ENCODE measurements around the gene PFN1.
A peak's percentile ranks its signal among the peaks of the same experiment; 100 is the strongest.

Gene PFN1

GRCh38 chr17:4948166-4948930 lies at the start of gene PFN1:
PFN1 (minus strand) TSS chr17:4948530; CDS start chr17:4948394, 136 bp downstream.
- DNase-seq, result peak; percentile 25 to 49

GRCh38 chr17:4997302-4998026 lies 49.1 kb upstream of the PFN1 start, which contains the start of the genes INCA1 and KIF1C:
INCA1 (minus strand) TSS chr17:4997522; CDS start chr17:4994437, 3,085 bp downstream.
KIF1C (plus strand) TSS chr17:4997950; CDS start chr17:5000247, 2,297 bp downstream.
- DNase-seq, result peak; percentile 41 to 64

DNA sequence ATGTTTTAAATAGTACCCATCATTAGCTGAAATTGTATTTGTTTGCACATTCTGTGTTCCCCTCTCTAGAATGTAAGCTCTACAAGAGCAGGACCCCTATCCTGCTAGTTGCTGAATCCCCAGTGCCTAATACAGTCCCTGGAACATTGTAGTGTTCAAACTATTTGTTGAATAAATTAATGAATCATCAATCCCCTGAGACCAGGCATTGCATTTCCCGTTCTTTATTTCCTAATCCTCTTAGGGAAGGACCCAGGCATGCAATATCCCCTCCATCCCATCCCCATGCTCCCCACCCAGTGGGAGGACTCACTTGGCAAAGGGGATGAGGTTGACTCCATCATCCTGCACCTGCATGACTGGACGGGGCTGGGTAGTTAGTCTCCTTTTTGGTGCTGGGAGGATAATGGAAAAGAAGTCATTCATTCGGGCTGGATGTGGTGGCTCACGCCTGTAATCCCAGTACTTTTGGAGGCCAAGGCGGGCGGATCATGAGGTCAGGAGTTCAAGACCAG lies 45.8 kb upstream of the PFN1 start:
- DNase-seq, result no peak

DNA sequence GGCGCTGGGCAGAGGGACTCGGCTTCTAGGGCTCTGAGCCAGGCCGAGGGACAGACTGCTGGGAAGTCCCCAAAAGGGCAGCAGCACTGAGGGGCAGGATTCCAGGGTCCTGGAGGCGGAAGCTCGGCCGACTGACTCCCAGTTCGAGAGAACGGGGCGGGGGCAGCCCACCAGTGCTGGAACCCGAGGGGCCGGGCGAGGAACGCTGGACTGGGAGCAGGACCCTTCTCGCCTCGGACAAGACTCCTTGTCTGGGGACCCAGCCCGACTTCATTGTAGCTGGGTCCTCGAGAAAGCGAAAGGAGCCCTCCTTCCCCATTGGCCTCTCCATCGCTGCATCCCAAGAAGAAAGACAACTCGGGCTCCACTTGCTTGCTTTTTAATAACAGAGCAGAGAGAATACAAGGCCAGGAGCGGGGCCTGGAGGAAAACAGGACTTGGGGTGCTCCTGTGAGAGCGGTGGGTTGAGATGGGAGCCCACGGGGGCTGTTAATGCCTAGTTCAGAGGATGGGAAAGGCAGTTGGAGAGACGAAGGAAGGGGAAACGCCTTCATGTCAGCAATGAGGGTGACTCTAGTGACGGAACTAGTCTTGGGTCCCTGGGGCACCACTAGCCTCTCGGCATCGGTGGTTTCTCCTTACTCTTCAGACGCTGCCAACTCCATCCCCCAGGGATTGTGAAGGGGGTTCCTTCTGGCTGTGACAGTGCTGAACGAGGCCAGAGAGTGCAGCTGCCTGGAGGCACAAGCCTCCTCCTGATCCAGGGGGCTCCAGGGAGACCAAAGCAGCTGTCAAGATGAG lies 39.6 kb upstream of the PFN1 start:
- no peak for DNase-seq

- peak; percentile 14 to 69 for DNase-seq
These were observed 38.8 kb upstream of the PFN1 start, which contains the start of gene CAMTA2 for GRCh38 chr17:4986951-4987766. CAMTA2 (minus strand) TSS chr17:4987675; CDS start chr17:4986222, 1,453 bp downstream.

DNA sequence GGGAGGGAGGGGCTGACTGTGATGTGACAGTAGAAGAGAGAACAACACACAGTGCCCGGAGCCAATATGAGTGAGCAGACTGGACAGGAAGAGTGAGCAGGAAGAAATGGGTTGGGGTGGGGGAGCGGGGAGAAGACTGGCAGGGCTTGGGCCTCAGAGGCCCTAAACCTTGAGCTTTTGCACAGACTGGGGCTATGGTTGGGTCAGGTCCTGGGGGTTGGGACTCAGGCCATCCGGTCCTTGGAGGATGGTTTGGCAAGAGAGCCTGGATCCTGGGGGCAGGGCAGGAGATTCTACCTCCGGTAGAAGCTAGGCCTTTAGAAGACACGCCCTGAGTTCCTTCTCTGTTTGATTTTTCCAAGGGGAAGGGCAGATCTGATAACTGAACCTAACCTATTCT lies 38.1 kb upstream of the PFN1 start:
- no peak for DNase-seq

- DNase-seq, result no peak
These were observed 34.0 kb upstream of the PFN1 start for GRCh38 chr17:4982305-4982704.

DNA sequence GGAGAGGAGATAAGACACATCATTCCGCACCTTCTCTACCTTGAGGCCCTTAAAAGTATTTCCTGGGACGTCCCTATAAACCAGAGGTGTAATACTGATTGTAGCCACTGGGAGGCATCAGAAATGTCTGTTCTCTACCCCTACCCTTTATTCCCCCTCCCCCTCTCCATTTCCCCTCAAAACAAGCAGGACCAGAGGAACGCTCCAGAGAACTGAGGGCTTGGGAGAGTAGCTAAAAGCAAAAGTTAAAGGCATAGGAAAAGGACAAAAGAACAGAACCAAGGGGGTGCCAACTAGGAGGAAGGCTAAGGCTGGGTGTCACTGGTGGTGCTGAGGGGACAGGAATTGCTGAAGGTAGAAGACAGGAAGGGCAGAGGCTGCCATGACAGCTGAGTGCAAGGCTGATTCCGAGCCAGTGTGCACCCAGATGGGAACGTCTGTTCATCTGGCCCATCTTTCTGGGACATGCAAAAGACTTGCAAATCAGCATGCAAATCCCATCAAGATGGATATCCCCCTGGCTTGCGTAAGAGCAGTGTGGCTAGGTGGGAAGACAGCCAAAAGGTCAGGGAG lies 32.4 kb upstream of the PFN1 start:
- no peak for DNase-seq

DNA sequence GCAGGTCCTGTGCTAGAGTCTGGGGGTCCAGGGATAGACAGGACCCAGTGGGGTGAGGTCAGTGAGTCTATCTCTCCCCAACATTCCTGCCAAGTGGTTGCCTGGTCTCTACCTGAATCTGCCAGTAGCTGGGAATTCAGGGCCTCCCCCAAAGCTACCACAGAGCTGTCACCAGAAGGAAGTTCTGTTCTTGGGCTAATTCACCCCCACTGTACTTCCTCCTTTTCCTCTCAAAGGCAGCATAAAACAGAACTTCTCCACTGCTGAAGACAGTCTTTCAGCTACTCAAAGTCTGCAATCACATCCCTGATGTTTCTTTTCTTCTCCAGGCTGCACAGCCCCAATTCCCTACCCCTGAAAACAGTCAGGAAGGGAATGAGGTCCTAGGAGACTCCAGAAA lies 30.4 kb upstream of the PFN1 start:
- no peak for DNase-seq

DNA sequence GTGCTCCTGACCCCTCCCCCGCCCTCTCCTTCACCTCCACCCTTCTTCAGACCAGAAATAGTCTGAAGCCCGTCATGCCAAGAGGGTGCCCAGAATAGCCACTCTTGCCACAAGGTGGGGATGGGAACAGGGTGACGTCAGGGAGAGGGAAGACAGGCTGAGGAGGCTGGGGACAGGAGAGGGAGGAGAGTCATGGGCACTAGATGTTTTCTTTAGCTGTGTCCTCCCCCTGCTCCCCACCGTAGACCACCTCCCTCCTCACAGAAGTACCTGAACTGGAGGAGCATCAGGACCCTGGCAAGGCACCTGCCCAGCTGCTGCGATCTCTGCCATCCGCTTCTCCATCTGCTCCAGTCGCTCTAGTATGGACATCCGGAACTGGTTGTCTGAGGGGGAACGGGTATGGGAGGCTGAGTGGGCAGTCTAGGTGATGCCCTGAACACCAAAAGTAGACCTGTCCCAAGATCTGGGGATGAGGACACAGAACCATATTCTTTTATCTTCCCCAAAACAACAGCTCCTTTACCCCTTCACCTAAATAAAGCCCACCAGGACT lies 25.9 kb upstream of the PFN1 start:
- DNase-seq, result no peak

DNA sequence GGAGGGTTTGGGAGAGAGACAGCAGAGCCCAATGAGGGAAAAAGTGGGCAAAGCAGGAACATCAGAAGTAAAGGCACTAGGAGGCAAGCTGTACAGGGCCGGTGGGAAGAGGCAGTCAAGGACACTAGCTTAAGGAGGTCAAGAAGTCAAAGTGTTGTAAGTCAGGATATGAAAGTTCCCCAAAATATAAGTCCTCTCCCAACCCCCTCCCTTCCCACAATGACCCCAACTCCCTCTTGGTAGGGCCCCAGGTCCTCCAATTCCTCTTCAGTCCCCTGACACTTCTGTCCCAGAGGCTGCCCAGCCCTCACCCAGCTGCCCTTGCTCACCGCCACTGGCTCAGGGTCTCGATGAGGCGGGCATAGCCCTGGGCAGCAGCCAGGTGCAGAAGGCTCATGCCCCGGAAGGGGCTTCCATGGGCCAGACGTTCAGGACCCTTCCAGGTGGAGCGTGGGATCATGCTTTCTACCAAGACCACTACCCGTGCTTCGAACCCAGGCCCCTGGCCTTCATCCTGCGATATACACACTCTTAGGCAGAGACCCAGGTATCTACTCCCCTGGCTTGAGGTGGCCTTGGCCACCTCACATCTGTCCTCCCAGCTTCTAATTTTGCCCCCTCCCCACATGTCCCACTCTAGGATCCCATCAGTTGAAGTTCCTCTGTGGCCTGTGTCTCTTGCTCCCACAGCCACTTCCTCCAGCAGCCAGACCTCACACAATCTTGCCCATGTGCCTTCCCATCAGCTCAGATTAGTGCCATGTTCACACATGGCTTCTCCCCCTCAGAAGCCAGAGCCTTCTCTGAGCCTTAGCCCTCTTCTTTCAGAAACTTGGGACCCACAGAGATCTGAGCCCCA lies 25.2 kb upstream of the PFN1 start:
- DNase-seq, result no peak

DNA sequence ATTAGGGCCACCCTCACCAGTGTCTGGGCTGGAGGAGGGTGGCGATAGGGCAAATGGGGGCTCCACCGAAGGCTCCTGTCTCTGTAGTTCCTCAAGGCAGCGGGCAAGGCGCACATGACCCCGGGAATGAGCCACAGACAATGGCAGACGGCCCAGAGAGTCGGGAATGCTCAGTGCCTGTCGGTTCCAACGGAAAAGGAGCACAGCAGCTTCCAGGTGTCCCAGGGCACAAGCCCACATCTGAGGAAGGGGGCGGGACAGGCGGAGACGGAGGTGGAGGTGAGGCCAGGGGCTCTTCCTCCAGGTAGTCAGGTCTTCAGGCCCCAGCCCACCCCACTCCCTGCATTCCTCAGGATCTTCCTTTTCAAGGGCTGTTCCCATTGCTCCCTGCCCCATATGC lies 24.4 kb upstream of the PFN1 start:
- DNase-seq, result no peak

GRCh38 chr17:4972322-4972721 lies 24.0 kb upstream of the PFN1 start:
- DNase-seq, result no peak

GRCh38 chr17:4971826-4972225 lies 23.5 kb upstream of the PFN1 start:
- no peak for DNase-seq

- DNase-seq, result no peak
These were observed 21.9 kb upstream of the PFN1 start for GRCh38 chr17:4970273-4970672.

GRCh38 chr17:4969551-4970173 lies 21.3 kb upstream of the PFN1 start:
- DNase-seq, result no peak

GRCh38 chr17:4969047-4969550 lies 20.8 kb upstream of the PFN1 start:
- no peak for DNase-seq

DNA sequence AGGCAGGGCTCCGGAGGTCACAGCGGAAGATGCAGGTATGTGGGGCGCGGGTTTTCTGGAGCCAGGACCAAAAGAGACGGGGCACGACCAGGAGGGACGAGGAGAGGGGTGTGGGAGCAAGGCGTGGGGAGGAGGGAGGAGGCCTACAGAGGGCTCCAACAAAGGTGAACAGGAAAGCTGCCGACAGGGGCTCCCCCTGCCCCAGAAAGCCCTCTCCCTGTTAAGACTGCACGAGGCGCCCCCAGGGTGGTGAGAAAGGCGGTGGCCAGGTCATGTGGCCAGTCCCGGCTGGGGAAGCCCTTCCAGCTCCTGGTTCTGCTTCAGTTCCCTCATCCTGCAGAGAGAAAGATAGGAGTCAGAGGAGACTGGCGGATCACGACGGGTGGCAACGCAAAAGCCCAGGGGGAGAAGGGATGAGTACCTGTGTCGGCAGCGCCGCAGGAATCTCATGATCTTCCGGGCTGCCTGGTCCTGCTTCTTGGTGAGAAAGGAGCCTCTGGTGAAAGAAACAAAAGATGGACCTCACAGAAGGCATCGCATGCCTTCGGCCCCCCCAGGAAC lies 20.2 kb upstream of the PFN1 start:
- DNase-seq, result no peak
